ENCODE data around the gene PPP6R3. TPM values are rescaled to one million over a fixed set of nuclear protein-coding genes. Genes with fewer than 3 reads are reported as not detected.

PPP6R3 gene
- total RNA-seq, 1 experiment from 2014 or later: 153 TPM

DNA sequence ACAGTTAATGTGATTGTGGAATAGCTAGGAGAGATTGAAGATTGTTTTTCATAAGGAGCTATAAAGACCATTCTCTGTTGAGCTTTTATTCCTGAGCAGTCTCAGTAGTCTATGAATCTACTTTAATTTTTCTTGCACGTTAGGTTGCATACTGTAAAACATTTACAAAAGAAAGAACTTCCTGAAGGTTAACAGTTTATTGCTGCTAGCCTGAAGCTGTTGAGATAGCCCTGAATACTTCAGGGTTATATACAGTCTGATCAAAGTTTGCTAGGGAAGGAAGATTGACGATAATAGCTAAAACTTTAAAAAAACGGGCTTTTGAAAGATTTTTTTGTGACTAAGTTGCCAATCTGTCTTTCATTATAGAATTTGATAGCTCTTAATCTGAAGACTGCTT is 64.8 kb downstream of the PPP6R3 start:
- no peak overlapping the region for H3K4me3 ChIP-seq (ENCODE audit: low read depth, low read length, poor library complexity, severe bottlenecking)
- H3K4me1 ChIP-seq (ENCODE audit: insufficient read depth, low read length, poor library complexity, severe bottlenecking): peaks cover 6% of the 10 kb centered on the region
- peaks cover 51% of the 10 kb centered on the region for H3K36me3 ChIP-seq (ENCODE audit: insufficient read depth, low read length, poor library complexity, severe bottlenecking)
- no peaks in the 10 kb centered on the region for H3K27me3 ChIP-seq (replicated peaks; ENCODE audit: insufficient read depth, low read depth, low read length, poor library complexity)
- intact Hi-C loops (cut with micrococcal nuclease; ENCODE audit: unreplicated experiment): no loop called here
- H3K9me3 ChIP-seq (ENCODE audit: low read depth, low read length, poor library complexity, severe bottlenecking): no peaks in the 10 kb centered on the region
- no peak overlapping the region for H3K27ac ChIP-seq (ENCODE audit: low read depth, low read length, poor library complexity, severe bottlenecking)
- ChIA-PET CTCF (interaction anchor here (0.6 kb wide), 1 partner anchor 37 kb away, joined by 3 read pairs; no protein-coding TSS in a partner anchor), POLR2A (ENCODE audit: low non-redundant PET) (no interaction called here)
- DNase-seq (ENCODE audit: low spot score): no peak
- no TSS peak for BruUV-seq (replicated peaks)
- TF ChIP-seq, protein P1, sequence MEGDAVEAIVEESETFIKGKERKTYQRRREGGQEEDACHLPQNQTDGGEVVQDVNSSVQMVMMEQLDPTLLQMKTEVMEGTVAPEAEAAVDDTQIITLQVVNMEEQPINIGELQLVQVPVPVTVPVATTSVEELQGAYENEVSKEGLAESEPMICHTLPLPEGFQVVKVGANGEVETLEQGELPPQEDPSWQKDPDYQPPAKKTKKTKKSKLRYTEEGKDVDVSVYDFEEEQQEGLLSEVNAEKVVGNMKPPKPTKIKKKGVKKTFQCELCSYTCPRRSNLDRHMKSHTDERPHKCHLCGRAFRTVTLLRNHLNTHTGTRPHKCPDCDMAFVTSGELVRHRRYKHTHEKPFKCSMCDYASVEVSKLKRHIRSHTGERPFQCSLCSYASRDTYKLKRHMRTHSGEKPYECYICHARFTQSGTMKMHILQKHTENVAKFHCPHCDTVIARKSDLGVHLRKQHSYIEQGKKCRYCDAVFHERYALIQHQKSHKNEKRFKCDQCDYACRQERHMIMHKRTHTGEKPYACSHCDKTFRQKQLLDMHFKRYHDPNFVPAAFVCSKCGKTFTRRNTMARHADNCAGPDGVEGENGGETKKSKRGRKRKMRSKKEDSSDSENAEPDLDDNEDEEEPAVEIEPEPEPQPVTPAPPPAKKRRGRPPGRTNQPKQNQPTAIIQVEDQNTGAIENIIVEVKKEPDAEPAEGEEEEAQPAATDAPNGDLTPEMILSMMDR (conservative IDR thresholded peaks at IDR 0.05; ENCODE audit: low read depth, low read length): no peak

DNA sequence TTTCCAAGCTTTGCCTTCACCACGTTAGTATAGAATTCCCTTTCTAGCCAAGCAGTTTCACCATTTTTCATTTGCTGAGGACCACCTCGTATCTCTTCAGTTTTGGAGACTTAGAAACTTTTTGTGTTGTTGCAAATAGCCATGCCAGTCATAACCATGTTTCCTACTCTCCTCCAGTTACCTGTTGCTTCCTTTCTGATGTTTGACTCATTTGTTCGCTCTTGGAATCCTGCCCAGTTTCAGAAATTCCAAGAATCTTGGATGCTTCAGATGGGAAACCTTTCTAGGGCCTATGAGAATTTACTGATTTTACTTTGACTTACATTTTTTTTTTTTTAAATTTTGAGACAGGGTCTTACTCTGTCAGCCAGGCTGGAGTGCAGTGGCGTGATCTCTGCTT is 65.4 kb downstream of the PPP6R3 start:
- Histone ChIP-seq H3K4me1 (ENCODE audit: insufficient read depth, low read length, poor library complexity, severe bottlenecking) (peaks cover 6% of the 10 kb centered on the region), H3K4me3 (ENCODE audit: low read depth, low read length, poor library complexity, severe bottlenecking) (no peak overlapping the region), H3K36me3 (ENCODE audit: insufficient read depth, low read length, poor library complexity, severe bottlenecking) (peaks cover 47% of the 10 kb centered on the region), H3K27me3 (replicated peaks; ENCODE audit: insufficient read depth, low read depth, low read length, poor library complexity) (no peaks in the 10 kb centered on the region), H3K9me3 (ENCODE audit: low read depth, low read length, poor library complexity, severe bottlenecking) (no peaks in the 10 kb centered on the region), H3K27ac (ENCODE audit: low read depth, low read length, poor library complexity, severe bottlenecking) (no peak overlapping the region)
- CTCF ChIA-PET: interaction anchor here (0.6 kb wide), 1 partner anchor 38 kb away, joined by 3 read pairs; no protein-coding TSS in a partner anchor
- intact Hi-C loops (cut with micrococcal nuclease; ENCODE audit: unreplicated experiment): no loop called here
- POLR2A ChIA-PET (ENCODE audit: low non-redundant PET): no interaction called here
- TF ChIP-seq, protein P1 (conservative IDR thresholded peaks at IDR 0.05; ENCODE audit: low read depth, low read length): no peak
- no peak for TF ChIP-seq EZH2 (IDR thresholded peaks at IDR 0.05; ENCODE audit: borderline replicate concordance, low read depth, low read length, poor library complexity, severe bottlenecking)
- no TSS peak for BruUV-seq (replicated peaks)
- no peak for DNase-seq (ENCODE audit: low spot score)

DNA sequence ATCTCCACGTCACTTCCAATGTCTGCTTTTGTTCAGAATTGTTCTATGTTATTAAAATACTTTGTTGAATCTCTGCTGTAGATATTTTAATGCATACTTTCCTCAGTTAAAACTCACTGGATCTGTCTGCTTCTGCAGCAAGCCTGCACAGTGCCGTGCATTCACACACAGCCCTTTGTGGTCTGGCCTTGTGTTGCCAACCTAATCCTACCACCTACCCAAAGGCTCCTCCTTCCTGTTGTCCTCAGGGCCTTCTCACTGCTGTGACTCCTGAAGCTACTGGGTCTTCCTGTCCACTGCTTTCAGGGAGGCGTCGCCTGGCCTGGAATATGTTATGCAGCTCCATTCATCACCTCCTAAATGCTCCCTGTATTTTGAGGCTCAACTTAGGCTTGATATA is 67.0 kb downstream of the PPP6R3 start:
- Histone ChIP-seq H3K9me3 (ENCODE audit: low read depth, low read length, poor library complexity, severe bottlenecking) (no peaks in the 10 kb centered on the region), H3K27me3 (replicated peaks; ENCODE audit: insufficient read depth, low read depth, low read length, poor library complexity) (no peaks in the 10 kb centered on the region), H3K4me1 (ENCODE audit: insufficient read depth, low read length, poor library complexity, severe bottlenecking) (peaks cover 11% of the 10 kb centered on the region), H3K27ac (ENCODE audit: low read depth, low read length, poor library complexity, severe bottlenecking) (no peak overlapping the region), H3K4me3 (ENCODE audit: low read depth, low read length, poor library complexity, severe bottlenecking) (no peak overlapping the region), H3K36me3 (ENCODE audit: insufficient read depth, low read length, poor library complexity, severe bottlenecking) (peaks cover 31% of the 10 kb centered on the region)
- ChIA-PET POLR2A (ENCODE audit: low non-redundant PET) (no interaction called here), CTCF (no interaction called here)
- no peak for DNase-seq (ENCODE audit: low spot score)
- BruUV-seq (replicated peaks): no TSS peak
- TF ChIP-seq EZH2 (IDR thresholded peaks at IDR 0.05; ENCODE audit: borderline replicate concordance, low read depth, low read length, poor library complexity, severe bottlenecking): no peak
- TF ChIP-seq, protein P1 (conservative IDR thresholded peaks at IDR 0.05; ENCODE audit: low read depth, low read length): no peak
- intact Hi-C loops (cut with micrococcal nuclease; ENCODE audit: unreplicated experiment): no loop called here
